Measurements from ENCODE around the gene PGS1.

- TF ChIP-seq CTCF (IDR thresholded peaks at IDR 0.05) (no peak), POLR2AphosphoS5 (IDR thresholded peaks at IDR 0.05) (no peak)
Observed at GRCh38 chr17:78368348-78368747, 10.1 kb upstream of the PGS1 start.
